ENCODE data around the gene PRDX3.
"Not testable (repeated sequence)": the region's sequence is repeated elsewhere in the genome, so short reads cannot be mapped to it uniquely, and the experiment has no call there.

Gene PRDX3

DNA sequence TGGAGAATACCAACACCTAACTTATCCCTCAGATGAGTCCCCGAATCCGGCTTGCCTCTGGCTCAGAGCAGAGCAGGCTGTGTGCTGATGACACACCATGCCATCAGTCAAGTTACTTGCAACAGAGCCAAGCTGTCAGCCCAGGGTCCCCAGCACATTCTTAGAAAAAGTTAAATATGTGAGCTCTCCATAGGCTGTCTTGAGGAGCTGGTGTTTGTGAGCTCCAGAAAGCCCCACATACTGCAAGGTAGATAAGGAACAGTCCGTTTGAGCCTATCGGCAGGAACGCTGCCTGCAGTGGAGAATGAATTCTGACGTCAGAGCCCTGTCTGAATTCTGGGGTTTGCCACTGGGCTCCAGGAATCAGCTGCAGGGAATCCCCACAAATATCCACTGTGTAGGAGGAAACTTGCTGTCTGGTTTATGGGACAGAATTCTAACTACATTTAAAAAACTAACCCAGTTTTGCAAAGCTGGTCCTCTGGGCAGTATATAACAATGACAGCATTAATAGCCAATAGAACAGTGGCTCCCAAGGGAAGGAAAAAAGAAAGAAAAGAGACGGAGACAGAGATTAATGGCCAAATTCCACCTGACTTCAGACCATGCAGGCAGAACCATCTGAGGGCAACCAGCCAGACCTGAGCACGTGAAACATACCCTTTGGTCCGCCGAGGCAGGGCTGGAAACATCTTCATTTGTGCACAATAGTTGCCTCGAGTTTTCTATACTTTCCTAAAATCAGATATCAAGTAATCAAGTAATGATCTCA, 16.7 kb downstream of the PRDX3 start:
- DNase-seq, result peak; percentile 3 to 48

DNA sequence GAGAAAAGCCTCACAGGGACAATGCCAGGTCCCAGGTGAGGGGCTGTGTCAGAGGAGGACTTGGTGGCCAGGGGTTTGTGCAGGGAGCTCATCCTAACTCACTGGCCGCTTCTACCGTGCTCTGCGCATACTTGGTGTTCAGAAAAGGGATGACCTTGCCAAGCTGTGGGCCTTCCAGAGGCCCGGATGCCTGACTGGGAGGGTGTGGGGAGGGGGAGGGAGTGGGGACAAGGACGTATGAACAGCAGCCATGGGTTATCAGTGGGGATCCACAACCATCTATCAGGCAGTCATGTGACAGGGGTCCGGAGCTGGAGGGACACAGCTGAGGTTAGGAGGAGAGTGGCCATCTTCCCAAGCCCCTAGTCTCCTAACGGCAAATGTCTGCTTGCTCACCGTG, 19.3 kb downstream of the PRDX3 start:
- no peak for DNase-seq

DNA sequence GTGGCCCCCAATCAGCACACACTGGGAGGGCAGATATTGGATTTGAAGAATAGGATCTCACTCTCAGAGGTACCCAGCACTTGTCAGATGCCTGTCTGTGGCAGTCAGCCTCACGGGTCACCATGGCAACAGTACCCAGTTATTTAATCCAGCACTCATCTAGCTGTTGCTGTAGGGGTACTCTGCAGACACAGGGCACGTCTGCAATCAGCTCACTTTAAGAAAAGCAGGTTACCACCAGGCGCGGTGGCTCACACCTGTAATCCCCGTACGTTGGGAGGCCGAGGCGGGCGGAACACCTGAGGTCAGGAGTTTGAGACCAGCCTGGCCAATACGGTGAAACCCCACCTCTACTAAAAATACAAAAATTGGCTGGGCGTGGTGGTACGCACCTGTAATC, 25.0 kb downstream of the PRDX3 start:
- no peak for DNase-seq

DNA sequence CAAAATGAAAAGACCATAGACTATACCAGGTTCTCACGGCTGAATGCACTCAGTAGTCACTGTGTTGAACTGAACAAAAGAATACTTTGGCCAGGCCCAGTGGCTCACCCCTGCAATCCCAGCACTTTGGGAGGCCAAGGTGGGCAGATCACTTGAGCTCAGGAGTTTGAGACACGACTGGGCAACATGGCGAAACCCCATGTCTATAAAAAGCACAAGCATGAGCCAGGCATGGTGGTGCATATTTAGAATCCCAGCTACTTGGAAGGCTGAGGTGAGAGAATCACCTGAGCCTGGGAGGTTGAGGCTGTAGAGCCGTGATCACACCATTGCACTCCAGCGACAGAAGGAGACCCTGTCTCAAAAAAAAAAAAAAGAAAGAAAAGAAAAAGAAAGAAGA, 25.6 kb downstream of the PRDX3 start:
- DNase-seq, result no peak

DNA sequence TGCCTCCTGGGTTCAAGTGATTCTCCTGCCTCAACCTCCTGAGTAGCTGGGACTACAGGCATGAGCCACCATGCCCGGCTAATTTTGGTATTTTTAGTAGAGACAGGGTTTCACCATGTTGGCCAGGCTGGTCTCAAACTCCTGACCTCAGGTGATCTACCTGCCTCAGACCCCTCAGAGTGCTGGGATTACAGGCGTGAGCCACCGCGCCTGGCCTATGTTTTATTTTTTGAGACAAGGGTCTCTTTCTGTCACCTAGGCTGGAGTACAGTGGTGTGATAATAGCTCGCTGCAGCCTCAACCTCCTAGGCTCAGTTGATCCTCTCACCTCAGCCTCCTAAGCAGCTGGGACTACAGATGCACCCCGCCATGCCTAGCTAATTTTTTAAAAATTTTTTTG, 27.0 kb downstream of the PRDX3 start:
- DNase-seq, result not testable (repeated sequence)

DNA sequence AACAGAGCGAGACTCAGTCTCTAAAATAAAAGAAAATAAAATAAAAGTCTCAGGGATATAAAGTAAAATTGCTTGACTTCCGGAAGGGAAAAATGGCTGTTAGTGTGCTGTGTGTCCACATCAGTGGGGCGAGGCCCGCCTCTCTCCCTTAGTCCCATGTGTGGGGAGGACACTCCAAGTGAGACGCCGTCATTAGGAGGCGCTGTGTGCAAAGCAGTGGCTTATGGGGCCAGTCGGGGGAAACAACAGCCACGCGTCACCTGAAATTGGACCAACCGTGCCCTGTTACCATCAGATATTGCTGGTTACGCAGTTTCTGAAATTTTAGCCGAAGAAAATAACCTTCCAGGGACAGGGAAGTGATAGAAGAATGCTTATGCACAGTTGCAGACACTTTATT, 28.9 kb downstream of the PRDX3 start:
- DNase-seq, result no peak

DNA sequence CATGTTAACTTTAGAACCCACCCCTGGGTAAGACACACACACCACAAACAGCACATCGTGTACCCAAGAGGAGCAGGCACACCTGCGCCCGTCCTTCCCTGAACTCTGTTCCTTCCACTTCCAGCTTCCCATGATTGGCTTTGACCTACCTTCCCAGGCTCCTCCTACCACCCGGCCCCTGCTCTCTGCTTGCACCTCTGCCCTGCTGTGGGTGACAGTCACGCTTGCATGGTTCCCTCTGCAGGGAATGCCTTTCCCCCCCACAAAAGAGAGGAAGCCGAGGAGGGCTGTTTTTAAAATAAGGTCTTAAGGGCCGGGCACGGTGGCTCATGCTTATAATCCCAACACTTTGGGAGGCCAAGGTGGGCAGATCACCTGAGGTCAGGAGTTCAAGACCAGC, 29.5 kb downstream of the PRDX3 start:
- no peak for DNase-seq

DNA sequence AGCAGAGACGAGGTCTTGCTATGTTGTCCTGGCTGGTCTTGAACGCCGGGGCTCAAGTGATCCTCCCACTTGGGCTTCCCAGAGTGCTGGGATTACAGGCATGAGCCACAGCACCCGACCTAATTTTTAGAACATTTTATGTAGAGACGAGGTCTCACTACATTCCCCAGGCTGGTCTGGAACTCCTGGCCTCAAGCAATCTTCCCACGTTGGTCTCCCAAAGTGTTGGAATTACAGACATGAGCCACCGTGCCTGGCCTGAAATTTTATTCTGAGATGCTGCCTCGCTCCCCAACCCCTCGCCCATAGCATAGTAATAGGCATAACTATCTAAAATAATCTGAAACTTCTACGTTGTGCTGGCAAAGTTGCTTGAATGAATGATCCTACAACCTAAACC, 35.0 kb downstream of the PRDX3 start:
- DNase-seq, result no peak

DNA sequence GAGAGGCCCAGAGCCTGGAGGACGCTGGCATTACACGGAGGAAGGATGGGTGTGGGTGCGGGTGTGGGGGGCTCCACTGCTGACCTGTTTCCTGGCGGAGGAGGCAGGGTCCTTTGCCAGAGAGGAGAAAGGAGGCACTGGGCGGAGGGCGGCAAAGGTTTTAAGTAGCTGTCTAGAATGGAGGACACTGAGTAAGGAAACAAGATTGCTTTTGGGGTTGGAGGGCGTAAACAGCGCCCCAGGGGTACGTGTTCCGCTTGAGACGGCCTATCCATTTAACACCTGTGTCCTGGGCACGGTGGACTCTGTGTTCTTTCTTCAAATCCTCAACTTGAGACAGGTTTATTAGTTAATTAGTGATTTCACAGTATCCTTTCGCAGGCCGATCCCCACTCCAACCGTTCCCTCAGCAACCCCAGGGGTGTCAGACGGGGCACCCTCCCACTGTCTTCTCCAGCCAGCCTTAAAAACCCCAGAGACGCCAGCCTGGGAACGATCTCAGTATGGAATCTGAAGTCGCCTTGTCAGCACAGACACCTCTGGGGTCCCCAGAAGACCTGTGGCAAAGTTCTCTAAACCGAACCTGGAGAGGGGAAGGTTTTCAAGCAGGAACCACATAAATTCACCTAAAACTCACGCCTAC, 37.9 kb downstream of the PRDX3 start:
- DNase-seq, result no peak

DNA sequence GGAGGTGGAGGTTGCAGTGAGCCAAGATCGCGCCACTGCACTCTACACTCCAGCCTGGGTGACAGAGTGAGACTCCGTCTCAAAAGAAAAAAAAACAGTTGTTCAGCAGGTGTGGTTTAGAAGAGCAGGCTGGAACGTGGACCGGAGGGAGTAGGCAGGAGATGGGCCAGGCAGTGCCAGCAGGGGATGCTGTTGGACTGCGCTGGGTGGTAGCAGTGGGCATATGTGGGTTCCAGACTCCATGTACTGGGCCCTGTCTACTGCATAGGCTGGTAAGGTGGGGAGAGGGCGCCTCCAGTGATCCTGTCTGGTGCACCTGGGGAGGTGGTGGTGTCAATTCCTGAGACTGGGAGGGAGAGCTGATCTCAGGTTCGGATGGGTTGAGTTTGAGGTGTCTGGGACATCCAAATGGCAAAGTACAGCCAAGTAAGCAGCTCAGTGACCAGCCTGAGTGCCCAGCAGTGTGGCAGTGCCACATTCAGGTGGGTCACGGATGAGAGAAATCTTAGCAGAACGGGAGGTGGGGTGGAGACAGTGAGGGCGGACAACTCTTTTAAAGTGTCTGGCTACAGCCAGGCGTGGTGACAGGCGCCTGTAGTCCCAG, 39.0 kb downstream of the PRDX3 start:
- DNase-seq, result peak in 1 of 2 donors; percentile 16

DNA sequence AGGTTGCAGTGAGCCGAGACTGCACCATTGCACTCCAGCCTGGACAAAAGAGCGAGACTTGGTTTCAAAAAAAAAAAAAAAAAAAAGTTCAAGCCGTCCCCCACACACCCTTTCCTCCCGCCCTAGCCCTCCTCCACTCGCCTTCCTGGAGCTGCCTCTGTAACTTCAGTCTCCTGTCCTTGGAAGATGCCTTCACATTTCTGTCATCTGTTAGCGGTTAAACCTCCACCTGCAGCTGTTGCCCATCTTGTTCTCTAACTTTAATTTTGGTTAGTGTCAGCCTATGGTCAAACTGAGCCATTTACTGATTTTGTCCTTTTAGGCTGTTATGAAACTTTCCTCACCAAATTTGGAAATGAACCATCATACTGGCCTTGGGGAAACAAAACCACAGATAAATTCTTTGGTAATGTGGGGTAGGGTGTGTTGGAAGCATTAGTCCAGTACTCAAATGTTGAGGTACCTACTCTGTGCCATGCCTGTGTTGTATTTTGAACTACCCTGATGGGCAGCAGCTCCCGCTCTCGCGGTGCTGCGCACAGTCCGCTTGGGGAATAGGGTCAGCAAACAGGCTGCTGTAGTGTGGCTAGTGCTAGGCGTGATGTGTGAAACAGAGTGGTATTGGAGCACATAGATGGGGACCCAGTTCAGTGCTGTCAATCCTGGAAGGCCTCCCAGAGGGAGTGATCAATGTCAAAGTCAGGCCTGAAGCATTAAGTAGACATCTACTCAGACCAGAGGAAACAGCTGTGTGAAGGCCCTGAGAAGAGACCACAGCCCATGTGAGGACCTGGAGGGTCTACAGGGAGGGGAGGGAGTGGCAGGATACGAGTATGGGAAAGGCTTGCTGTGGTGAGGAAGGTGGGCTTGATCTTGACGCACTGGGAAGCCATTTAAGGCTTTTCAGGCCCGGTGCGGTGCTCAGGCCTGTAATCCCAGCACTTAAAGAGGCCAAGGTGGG, 40.0 kb downstream of the PRDX3 start:
- no peak for DNase-seq

DNA sequence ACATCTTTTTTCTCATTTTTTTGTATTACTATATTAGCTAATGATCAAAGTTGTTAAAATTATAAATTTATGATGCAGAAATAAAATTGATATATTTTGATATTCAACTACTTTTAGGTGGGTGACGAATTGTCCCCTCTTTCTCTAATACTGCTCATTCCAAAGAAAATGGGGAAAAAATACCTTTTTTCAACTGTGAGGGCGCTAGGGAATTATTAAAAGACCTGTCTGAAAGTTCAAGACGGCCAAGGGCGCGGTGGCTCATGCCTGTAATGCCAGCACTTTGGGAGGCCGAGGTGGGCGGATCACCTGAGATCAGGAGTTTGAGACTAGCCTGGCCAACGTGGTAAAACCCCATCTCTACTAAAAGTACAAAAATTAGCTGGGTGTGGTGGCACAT, 40.7 kb downstream of the PRDX3 start:
- not testable (repeated sequence) for DNase-seq

DNA sequence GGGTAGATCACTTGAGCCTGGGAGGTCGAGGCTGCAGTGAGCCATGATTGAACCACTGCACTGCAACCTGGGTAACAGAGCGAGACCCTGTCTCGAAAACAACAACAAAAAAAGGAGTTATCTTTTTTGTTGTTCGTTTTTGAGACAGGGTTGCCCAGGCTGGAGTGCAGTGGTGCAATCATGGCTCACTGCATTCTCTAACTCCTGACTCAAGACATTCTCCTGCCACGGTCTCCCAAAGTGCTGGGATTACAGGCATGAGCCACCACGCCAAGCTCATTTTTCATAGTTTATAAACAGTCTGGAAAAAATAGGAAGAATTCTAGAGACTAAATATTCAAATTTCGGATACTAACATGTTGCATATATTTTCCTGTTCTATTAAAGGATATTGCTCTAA, 42.5 kb downstream of the PRDX3 start:
- no peak for DNase-seq

DNA sequence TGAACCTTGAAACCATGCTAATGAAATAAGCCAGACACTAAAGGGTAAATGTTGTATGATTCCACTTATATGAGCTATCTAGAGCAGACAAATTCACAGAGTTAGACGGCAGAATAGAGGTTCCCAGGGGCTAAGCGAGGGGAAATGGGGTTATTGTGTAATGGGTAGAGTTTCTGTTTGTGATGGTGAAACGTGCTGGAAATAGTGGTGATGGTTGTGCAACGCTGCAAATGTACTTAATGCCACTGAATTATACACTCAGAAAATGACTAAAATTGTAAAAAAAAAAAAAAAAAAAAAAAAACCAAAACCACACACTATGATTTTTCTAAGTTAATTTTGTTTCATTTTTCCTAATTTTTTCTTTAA, 43.1 kb downstream of the PRDX3 start:
- peak; percentile 73 to 93 for DNase-seq

DNA sequence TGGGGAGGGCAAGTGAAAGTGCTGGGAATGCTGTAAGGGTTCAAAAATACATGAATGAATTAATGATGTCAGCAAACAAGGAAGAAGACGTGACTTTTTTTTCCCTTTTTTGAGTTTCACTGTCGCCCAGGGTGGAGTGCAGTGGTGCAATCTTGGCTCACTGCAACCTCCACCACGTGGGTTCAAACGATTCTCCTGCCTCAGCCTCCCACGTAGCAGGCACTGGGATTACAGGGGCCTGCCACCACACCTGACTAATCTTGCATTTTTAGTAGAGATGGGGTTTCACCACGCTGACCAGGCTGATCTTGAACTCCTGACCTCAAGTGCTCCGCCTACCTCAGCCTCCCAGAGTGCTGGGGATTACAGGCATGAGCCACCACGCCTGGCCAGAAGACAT, 44.7 kb downstream of the PRDX3 start:
- DNase-seq, result peak; percentile 38 to 68

DNA sequence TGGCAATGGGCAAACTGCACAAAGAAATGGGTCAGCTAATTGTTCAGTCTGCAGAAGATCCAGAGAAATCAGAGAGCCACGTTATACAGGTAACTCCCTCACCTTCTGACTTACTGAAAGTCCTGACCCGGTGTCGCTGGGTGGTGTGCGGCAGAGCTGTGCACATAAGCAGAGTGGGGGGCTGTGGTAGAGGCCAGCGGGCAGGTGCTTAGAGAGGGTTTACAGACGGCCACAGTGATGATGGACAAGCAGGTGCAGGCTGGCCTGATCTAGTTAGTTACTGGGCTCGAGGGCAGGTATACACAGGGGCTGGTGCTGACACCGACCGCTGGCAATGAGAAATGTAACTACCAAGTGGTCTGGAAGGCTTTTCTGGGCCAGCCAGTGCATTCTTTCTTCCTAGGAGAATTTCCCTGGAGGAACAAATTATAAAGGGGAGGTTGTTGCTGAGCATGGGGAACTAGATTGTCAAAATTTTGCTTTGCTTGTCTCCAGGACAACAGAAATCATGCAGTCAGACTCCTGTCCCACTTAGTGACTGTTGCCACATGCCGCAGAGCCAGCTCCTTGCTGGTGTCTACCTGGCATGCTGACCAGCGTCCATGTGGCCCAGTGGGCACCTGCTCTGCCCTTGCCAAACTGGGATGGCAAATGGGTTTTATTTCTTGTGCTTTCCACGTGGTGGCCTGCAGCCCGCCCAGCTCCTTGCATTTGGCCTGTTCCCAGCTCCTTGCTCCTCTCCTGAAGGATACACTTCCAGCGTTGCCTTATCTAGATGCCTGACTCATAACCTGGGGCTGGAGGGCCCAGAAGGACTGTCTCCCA, 45.9 kb downstream of the PRDX3 start:
- DNase-seq, result no peak

DNA sequence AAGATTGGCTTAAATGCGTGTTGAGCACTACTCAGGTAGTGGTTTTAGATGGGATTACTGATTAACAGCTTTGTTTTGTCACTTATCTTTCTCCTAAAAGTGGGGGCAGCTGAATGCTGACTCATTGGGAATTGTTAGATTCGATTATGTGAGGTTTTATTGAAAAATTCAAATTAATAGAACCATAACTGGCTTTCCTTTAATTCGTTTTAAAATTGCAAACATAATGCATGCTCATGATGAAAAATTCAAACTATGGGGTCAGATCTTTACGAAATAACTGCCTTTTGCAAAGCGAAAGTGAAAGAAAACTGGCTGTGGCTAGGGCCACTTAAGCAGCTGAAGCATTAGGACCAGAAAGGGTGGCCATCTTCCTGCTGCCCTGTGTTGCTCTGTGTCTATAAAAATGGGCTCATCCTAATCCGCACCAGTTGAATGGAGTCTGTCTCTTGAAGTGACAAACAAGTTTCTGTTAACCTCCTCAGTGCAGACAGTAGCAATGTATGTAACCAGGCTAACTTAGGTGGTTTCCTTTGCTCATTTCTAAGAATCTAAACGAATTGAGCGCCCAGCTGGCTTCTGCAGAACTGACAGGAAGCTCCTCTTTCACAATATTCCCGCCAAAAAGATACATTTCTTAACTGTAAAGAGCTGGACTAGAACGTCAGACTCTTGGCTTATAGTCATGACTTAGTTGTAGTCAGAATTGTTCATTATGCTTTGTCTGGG, 46.9 kb downstream of the PRDX3 start:
- peak; percentile 73 to 81 for DNase-seq

DNA sequence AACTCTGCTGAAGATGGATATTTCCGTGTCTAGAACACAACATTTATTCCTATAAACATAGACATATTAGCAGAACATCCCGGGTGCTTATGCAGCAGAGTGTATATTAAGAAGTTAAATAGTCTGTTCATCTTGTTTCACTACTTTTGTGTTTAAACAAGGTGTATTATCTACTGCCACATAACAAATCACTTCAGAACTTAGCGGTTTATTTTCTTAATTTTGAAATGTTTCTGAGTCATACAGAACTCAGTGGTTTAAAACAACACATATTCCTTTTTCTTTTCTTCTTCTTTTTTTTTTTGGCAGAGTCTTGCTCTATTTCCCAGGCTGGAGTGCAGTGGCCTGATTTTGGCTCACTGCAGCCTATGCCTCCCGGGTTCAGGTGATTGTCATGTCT, 48.9 kb downstream of the PRDX3 start:
- no peak for DNase-seq

DNA sequence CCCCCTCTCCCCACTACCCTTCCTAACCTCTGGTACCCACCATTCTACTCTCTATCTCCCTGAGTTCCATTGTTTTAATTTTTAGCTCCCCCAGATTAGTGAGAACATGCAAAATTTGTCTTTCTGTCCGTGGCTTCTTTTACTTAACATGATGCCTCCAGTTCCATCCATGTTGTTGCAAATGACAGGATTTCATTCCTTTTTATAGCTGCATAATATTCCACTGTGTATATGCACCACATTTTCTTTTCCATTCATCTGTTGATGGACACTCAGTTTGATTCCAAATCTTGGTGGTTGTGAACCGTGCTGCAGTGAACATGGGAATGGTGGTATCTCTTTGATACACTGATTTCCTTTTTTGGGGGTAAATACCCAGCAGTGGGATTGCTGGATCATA, 52.7 kb downstream of the PRDX3 start:
- no peak for DNase-seq

DNA sequence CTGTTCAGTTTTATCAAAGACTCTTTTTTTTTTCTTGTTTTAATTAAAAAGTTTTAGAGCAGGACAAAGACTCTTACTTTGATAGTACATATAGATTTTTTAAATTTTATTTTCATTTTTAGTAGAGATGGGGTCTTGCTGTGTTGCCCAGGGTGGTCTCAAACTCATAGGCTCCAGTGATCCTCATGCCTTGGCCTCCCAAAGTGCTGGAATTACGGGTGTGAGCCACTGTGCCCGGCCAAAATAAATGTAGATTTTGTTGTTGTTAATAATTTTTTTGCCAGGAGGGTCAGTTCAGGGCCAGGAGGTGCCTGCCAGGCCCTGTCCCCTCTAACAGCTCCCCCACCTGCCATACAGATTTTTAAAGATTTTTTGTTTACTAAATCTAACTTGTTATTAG, 57.7 kb downstream of the PRDX3 start:
- DNase-seq, result no peak

DNA sequence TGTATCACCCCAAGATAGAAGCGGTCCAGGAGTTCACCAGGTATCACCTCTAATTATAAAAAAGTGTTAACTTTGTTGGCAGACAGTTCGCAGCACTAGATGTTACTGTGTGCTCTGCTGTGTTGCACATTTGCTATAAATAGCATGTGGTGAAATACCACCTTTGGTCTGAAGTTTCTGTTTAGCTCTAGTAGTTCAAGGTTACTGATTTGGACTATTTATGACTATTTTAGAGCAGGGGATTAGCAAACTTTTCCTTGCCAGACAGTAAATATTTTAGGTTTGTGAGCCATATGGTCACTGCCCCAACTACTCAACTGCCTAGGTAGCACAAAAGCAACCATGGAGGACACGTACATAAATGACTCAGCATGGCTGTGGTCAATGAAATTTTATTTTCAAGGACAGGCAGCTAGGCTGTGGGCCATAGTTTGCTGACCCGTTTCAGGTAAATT, 58.2 kb downstream of the PRDX3 start:
- no peak for DNase-seq

DNA sequence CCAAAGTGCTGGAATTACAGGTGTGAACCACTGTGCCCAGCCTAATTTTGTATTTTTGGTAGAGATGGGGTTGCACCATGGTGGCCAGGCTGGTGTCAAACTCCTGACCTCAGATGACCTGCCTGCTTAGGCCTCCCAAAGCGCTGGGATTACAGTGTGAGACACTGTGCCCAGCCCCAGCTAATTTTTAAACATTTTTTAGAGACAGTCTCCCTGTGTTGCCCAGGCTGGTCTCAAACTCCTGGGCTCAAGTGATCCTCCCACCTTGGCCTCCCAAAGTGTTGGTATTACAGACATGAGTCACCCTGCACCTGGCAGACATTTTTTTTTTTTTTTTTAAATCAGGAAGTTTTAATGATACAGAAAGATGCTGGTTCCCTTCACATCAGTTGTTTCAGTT, 59.2 kb downstream of the PRDX3 start:
- DNase-seq, result no peak

Data from inflammatory macrophage treated with lipopolysaccharide for 1 hour (primary cell).